Ishikawa (cell line): ENCODE data around the gene TANC2.

Experiments used
- CEBPB ChIP-seq: IDR thresholded peaks from 2 replicates; pipeline ENCODE4 v1.6.1; 2012
- CREB1 ChIP-seq: IDR thresholded peaks from 2 replicates; pipeline ENCODE4 v1.6.1; 2012; ENCODE audit warnings: low read depth
- EGR1 ChIP-seq: IDR thresholded peaks from 2 replicates; pipeline ENCODE4 v1.6.1; 2012
- EP300 ChIP-seq: IDR thresholded peaks from 2 replicates; pipeline ENCODE4 v1.6.1; 2012; ENCODE audit warnings: borderline replicate concordance
- FOXM1 ChIP-seq: IDR thresholded peaks from 2 replicates; pipeline ENCODE4 v1.6.1; 2012; ENCODE audit warnings: low read depth, borderline replicate concordance
- MAX ChIP-seq: IDR thresholded peaks from 2 replicates; pipeline ENCODE4 v1.6.1; 2012
- NFIC ChIP-seq: IDR thresholded peaks from 2 replicates; pipeline ENCODE4 v1.6.1; 2012
- RAD21 ChIP-seq: IDR thresholded peaks from 2 replicates; pipeline ENCODE4 v1.6.1; 2012; ENCODE audit warnings: low read depth
- REST ChIP-seq: IDR thresholded peaks from 2 replicates; pipeline ENCODE4 v1.6.1; 2012; ENCODE audit warnings: low read depth, mild to moderate bottlenecking
- TAF1 ChIP-seq: IDR thresholded peaks from 2 replicates; pipeline ENCODE4 v1.6.1; 2012; ENCODE audit warnings: low read depth, mild to moderate bottlenecking
- TCF12 ChIP-seq: IDR thresholded peaks from 2 replicates; pipeline ENCODE4 v1.6.1; 2012; ENCODE audit warnings: low read depth
- USF1 ChIP-seq: IDR thresholded peaks from 2 replicates; pipeline ENCODE4 v1.6.1; 2012
- YY1 ChIP-seq: IDR thresholded peaks from 2 replicates; pipeline ENCODE4 v1.6.1; 2012; ENCODE audit warnings: low read depth

GRCh38 chr17:62935098-62935497, 30.9 kb upstream of the TANC2 start:
- TF ChIP-seq EP300 (no peak), TCF12 (no peak), TAF1 (no peak), RAD21 (no peak), CEBPB (no peak), YY1 (no peak), REST (no peak), USF1 (no peak), FOXM1 (no peak), EGR1 (no peak), NFIC (no peak), MAX (no peak), CREB1 (no peak)
